ENCODE results near the gene SETDB2.

The SETDB2 gene, protein sequence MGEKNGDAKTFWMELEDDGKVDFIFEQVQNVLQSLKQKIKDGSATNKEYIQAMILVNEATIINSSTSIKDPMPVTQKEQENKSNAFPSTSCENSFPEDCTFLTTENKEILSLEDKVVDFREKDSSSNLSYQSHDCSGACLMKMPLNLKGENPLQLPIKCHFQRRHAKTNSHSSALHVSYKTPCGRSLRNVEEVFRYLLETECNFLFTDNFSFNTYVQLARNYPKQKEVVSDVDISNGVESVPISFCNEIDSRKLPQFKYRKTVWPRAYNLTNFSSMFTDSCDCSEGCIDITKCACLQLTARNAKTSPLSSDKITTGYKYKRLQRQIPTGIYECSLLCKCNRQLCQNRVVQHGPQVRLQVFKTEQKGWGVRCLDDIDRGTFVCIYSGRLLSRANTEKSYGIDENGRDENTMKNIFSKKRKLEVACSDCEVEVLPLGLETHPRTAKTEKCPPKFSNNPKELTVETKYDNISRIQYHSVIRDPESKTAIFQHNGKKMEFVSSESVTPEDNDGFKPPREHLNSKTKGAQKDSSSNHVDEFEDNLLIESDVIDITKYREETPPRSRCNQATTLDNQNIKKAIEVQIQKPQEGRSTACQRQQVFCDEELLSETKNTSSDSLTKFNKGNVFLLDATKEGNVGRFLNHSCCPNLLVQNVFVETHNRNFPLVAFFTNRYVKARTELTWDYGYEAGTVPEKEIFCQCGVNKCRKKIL

DNA sequence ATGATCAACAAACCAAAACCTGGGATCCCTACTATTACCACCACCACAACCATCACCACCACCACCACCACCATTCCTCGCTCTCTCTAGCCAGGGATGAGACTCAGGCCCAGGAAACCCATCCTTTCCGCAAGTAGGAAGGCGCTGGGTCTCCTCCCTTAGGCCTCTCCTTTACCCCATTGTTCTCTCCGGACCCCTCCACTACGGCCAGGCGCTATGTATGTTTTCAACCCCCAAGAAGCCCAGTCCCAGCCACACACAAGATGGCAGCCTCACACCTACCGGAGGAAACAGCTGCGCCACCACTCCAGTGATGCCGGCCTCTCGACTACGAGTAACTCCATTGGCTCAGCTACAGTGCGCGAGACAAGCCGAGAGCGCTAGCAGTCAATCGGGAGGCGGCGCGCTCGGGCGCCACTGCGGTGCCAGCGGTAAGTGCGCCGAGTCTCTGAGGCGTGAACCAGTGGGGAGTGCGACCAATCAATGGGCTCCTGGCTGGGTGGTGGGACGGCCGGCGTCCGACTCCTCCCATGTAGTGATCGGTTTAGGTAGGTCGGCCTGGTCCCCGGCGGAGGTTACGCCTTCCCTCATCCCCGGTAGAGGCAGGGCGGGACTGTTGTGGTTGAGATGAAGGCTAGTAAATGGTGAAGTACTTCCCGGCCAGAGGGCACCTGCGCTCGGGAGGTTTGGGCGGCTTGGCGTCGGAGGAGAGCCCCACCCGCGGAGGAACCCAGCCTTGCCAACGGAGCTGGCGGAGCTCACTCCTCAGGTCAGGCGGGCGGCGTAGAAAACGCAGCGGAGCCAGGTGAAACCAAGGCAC lies at the start of gene SETDB2, which contains the start of gene CAB39L:
TSS of gene SETDB2 (plus strand) at position 571 of the 820 bp plus-strand sequence. CDS start 7,620 bp downstream, outside the sequence.
TSS of gene CAB39L (minus strand) at position 361 of the 820 bp plus-strand sequence. CDS start 61,154 bp downstream, outside the sequence.
- peak; percentile 100 for DNase-seq

DNA sequence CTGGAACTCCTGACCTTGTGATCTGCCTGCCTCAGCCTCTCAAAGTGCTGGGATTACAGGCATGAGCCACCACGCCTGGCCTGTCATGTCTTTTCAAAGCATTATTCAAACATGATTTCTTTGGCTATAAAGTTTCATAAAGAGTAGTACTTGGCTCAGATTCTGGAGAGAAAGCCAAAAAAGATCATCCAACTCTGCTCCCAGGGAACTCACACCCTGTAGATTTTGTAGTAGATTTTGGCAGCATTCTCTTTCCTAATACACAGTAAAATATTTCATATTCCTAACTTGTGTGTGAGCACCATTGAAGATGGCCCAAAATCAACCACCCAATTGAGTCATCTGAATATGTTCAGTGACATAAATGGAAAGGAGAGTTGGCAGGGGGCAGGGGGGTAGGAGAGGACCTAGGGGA lies 48.6 kb upstream of the SETDB2 start:
- DNase-seq, result no peak

DNA sequence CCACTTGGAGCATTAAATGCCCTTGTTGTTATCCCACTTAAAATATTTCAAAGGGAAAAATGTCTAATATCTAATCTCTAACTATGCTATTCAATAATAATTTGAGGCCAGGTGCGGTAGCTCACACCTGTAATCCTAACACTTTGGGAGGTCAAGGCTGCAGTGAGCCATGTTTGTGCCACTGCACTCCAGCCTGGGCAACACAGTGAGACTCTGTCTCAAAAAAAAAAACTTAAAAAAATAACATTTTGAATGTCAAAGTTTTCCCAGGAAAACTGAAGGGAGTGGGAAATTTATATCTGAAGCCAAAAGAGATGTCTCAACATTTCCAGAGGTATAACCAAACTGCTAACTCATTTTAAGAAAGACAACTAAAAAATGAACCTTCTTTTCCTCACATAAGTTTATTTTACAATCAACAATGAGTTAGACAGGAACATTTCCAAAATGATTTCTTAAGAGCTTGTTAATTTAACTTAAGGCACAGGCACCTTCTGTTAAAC lies 48.1 kb upstream of the SETDB2 start:
- no peak for DNase-seq

DNA sequence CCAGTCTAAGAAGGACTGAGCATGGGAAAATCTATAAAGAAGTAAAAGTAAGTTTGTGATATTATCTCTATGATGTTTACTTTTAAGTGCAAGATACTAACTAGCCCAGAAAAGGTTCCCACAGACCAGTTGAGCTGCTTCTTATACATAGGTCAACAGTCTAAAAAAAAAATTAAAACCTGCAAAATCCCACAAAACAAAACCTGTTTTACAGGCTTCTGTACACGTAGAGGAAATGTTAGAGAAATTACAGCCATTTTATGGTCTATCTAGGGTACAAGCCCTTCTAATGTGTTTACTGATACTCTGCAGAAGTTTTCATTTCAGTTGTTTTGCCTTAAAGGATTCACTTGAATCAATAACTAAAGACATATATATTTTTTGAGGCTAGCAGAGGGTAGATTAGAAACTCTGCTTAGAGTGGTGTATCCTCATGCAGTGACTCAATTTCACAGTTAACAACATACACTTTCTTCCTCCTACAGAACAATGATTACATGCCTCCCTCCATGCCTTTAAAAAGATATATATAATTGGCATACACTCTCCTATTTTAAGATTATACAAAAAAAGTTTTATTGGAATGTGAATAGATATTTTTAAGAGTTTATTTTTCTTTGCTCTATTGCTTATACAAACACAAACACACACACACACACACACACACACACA lies 44.1 kb upstream of the SETDB2 start:
- no peak for DNase-seq

DNA sequence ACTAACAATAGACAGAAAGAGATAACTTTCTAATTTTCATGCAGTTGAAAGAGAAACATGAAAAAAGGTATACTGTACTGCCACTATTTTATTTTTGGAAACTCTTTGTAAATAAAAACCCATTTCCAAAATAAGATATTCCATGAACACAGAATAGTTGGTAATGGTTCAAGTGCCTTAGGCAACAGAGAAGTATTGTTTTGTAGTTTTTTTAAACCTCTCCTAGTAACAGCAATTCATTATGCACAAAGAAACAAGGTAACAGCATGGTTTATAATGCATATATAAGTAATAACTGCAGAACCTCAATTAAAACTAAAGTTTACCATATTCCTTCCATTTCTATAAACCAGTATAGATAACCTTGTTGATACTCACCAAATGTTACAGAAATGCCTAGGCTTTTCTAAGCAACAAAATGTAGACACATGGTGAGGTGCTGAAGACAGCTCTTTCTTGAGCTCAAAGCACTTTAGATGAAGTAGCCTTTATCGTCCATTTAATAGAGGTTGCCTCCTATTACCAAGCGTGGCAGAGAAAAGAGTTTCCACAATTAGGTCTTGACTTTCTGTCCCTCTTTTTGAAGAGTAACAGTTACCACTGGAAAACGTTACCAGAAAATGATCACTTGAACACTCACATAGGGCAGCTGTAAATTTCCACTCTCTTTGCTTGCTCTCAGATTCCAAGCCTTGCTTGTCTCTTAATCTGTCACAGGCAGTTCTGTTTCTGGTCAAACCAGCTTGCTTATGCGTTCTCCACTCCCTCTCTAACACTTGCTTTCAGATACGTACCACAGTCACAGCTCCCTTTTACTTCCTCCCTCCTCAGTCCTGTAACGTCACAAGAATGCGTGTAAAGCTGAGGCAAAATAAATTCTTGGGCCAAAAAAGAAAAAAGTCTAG lies 43.1 kb upstream of the SETDB2 start:
- DNase-seq, result peak; percentile 86

DNA sequence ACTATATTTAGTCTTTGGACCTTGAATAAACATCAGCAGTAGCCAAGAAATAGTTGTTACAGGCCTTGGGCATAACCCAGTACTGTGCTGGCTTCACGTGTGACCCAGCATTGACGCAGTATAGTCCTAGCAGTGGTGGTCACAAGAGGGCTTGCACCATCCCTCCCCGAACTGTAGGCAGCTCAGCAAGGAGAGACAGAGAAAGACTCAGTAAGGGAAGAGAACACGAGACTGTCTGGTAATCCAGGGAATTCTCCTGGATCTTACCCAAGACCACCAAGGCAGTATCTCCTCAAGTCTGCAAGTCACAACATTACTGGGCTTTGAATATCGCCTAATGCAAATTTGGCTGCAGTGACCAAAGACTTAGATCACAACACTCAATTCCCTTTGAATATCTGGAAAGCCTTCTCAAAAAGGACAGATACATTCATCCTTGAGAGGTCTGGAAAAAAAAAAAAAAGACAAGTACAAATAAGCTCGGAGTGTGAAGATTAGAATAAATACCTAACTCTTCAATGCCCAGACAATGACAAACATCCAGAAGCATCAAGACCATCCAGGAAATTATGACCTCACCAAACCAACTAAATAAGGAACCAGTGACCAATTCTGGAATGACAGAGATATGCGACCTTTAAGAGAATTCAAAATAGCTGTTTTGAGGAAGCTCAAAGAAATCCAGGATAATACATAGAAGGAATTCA lies 39.9 kb upstream of the SETDB2 start:
- DNase-seq, result no peak

DNA sequence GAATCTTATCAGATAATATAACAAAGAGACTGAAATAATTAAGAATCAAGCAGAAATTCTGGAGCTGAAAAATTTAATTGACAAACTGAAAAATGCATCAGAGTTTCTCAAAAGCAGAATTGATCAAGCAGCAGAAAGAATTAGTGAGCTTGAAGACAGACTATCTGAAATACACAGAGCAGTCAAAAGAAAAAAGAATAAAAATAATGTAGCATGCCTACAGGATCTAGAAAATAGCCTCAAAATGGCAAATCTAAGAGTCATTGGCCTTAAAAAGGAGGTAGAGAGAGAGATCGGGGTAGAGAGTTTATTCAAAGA lies 39.4 kb upstream of the SETDB2 start:
- DNase-seq, result no peak

DNA sequence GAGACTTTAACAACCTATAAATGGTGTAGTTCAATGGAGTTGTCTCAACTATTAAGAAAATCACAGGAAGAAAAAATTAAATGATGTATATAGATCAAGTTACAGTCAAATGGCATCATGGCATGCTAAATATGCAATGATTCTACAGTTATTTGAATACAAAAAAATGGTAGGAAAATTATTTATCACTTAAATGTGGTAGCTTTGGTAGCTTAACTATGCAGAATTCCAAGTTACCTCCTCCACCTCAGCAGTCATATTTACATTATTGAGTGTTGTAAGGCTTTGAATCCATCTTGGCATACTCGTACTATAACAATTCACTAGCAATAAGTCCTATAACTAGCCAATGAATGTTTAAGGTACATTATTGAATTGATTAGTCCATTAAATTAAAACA lies 37.0 kb upstream of the SETDB2 start:
- DNase-seq, result no peak

DNA sequence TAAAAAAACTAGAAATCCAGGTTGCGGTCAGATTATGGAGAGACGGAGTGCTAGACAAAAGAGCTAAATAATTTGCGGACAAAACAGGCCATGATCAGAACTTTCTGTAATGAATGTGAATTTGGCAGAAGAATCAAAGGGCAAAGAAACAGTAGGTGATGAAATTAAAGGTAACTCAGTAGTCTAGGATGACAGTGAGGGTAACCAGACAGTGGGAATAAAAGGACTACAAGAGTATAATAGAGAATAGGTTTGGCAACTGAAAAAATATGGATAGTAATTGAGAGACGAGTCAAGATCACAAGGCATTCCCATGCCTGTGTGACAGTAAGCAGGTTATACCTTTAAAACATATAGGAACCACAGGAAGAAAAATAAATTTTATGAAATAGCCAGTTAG lies 36.1 kb upstream of the SETDB2 start:
- DNase-seq, result no peak

DNA sequence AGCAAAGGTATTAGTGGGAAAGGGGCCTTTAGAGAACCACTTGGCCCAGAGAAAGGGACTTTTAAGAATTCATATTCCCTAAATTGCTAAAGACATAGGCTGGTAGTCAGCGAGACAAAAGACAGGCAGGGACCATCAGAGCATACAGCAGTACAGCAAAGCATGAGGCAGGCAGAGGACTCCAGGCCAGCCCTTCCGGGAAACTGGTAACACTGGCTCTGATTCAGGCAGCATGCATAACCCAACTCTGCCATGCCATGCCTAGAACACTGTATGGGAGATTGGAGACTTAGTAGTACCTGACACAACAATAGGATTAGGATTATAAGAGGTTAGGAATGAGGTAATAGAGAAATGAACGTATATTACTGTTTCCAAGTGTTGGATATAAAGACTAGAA lies 35.1 kb upstream of the SETDB2 start:
- no peak for DNase-seq

DNA sequence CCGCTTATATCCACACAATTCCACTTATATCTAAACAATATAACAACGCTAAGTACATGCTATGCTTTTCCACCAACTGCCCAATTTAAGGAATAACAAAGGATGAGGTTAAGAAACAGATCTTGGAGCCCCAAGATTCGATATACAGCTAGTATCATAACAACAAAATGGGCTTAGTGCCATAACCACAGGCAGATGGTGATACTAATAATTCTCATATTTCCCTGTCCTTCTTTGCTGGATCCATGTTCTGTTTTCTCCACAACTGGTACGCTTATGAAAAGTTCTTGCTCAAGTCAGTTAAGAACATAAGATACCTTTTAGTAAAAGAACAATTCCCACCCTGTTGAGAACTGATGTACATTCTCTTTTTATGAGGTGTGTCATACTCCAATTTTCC lies 34.1 kb upstream of the SETDB2 start:
- peak; percentile 46 for DNase-seq

DNA sequence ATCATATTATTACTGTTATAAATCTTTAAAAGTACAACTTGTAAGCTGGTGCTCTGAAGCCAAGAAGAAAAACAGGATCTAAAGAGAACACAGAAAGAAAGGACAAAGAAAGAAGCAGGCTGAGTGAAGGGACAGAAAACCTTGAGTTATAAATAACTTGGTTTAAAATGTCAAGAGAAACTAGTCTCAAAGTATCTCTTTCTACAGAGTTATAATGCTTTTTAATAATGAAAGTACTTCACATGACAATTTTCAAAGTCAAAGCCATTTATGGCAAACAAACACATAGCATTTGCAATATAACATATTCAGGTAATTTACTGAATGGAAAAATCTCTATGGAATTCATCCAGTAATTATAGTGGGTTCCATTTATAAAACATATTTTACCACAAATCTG lies 33.6 kb upstream of the SETDB2 start:
- DNase-seq, result no peak

DNA sequence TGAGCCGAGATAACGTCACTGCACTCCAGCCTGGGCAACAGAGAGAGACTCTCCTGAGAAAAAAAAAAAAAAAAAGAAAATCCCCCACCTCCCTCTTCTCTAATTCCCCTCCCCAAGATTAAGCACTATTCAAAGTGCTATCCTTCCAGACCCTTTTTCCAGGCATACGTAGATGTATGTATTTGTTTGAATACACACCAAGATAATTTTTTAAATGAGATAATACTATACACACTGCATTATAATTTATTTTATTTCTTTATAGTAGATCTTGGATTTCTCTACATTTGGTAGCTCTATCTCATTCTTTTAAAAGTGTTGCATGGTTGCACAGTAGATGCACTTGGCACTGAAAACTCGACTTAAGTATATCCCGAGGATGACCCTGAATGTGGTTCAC lies 32.7 kb upstream of the SETDB2 start:
- DNase-seq, result no peak

DNA sequence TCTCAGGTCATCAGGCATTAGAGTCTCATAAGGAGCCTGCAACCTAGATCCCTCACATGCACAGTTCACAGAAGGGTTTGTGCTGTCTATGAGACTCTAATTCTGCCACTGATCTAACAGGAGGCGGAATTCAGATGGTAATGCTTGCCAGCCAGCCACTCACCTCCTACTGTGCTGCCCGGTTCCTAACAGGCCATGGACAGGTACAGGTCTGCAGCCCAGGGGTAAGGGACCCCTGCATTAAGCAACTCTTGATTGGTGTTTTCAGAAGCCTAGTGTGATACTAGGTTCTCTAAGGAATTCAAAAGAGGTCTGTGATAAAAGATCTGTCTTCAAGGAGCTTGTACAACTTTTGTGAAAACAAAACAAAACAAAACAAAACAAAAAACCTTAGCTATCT lies 31.3 kb upstream of the SETDB2 start:
- DNase-seq, result no peak

DNA sequence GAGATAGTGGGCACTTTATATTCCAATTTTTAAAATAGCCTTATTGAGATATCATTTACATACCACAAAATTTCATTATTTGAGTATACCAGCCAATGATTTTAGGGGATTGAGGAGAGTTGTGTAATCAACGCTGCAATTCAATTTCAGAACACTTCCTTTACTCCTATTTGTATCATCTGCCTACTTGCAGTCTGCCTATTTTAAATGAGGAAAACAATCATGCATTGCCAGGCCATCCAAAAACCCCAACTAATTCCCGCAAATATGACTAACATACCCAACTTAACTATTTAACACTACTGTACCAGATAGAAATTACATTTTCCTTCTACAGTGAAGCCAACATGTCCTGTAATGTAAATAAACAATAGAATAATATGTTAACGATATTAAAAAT lies 26.9 kb upstream of the SETDB2 start:
- no peak for DNase-seq

DNA sequence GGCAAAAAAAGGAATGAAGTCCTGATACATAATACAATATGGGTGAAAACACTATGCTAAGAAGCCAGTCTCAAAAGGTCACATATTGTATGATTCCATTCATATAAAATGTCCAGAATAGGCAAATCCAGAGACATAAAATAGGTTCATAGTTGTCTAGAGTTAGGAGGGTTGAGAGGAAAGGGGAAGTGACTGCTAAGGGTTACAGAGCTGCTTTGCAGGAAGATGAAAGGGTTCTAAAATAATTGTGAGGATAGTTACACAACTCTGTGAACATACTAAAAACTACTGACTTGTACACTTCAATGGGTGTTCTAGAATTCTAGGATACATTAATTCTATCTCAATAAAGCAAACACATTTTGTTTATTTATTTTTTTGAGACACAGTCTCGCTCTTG lies 25.9 kb upstream of the SETDB2 start:
- DNase-seq, result peak; percentile 22

DNA sequence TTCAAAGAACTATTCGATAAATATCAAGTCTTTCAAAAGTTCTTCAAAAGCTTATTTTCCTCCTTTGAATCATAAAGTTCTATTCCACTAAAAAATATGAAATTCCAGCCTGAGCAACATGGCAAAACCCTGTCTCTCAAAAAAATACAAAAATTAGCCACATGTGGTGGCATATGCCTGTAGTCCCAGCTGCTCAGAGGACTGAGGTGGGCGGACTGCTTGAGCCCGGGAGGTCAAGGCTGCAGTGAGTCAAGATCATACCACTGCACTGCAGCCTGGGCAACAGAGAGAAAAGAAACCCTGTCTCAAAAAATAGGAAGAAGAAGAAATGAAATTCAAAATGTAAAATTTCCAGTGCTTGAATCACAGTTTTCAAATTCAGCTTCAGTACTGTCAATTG lies 24.8 kb upstream of the SETDB2 start:
- no peak for DNase-seq

DNA sequence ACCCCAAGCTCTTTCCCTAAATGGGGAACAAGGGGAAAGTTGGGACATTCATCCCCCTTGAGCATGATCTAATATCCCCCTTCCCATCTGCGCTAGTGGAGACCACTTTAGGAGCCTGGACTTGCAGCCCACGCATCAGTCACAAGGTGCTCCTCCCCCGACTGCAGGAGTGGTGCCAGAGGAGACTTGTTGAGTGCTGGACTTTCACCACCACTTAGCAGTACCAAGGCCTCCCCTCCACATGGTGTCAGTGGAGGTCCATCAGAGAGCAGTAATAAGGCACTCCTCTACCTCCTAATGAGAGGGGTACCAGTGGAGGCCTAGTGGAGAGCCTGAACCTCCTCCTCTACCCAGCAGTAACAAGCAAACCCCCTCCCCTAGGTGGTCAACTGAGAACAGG lies 22.7 kb upstream of the SETDB2 start:
- peak; percentile 55 for DNase-seq

DNA sequence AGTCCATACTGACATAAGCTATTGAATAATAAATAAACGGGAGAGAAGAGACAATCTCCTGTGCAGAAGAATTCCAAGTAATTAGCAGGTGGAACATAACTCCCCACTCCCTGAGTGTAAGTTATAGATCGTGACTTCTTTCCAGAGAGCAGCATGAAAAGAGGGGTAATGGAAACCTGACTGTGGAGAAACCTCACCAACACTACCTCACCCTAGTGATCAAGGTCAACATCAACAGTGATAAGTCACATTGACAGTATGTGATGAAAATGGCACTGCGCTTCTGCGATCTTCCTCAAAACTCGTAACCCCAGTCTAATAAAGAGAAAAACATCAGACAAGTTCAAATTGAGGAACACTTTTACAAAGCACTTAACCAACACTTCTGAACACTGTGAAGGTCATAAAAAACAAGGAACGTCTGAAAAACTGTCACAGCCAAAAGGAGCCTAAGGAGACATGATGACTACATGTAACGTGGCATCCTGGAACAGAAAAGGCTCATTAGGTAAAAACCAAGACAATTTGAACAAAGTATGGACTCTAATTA lies 20.0 kb upstream of the SETDB2 start:
- DNase-seq, result no peak

DNA sequence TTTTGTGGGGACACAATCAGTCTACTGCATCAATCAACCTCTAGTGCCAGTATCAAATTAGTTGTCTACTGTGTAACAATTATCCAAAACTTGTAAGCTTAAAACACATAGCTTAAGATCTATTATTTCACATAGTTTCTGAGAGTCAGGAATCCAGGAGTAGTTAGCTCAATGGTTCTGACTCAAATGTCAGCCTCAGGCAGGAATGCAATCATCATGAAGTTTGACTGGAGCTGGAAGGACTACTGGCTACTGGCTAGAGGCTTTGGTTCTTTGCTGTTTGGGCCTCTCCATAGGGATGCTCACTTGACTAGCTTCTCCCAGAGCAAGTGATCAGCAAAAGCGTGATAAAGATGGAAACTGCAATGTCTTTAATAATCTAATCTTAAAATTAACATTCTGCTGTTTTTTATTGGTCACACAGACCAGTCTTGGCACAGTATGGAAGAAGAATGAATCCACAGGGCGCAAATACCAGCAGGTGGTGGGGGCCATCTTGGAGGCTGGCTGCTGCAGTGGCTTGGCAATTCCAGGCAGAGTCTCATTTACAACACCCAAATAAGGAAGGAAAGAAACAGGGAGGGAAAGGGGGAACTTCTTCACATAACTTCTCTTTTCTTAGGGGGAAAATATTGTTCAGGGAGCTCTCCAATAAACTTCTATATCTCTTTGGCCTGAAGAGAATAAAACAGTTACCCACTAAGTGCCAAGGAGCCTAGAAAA lies 15.9 kb upstream of the SETDB2 start:
- no peak for DNase-seq
